Fibroblast of the aortic adventitia (primary cell): ENCODE measurements around the gene ZSCAN31. TPM values are rescaled to one million over a fixed set of nuclear protein-coding genes. Genes with fewer than 3 reads are reported as not detected.

Experiments used
- DNase-seq: peaks from one replicate; pipeline ENCODE4 v3.0.0-alpha.2; 2010; ENCODE audit warnings: low read depth
- H3K4me3 ChIP-seq: 2 replicates; pipeline ENCODE4 v1.5.1; 2011; ENCODE audit warnings: low read depth, mild to moderate bottlenecking, control low read depth, low read length, moderate library complexity
- CTCF ChIP-seq: IDR thresholded peaks from 2 replicates; pipeline ENCODE4 v1.5.1; 2011; ENCODE audit warnings: mild to moderate bottlenecking, low read length, control low read depth, inconsistent platforms; ENCODE audit not compliant: insufficient read depth
- small RNA-seq: library from RNA; depleted of rRNA; stranded (forward); fragments of <200 nt; gene quantifications from one replicate; pipeline ENCODE3, GENCODE V24; 2012
- total RNA-seq: library from RNA; depleted of rRNA; stranded (reverse); fragments of >200 nt; gene quantifications from 2 replicates; pipeline ENCODE4 v1.2.3, GENCODE V29; 2012; ENCODE audit warnings: low replicate concordance

The ZSCAN31 gene
- total RNA-seq, 1 donor, result 13.9 TPM

DNA sequence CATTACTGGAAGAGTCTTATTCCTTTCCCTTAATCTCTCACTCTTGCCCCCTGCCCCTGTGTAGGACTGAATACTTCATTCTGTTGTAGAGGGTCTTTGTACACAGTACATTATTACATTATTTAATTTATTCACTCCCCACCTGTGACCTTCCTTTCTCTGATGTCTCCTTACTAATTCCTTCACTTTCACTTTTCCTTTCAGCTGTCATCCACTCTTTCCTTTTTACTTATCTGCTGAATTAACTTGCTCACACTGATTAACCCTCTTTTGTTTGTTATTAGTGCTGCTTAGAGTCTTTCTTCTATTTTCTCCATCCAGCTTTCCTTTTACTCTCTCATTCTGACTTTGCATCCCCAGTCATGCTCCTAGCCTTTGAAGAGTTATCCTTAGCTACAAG lies 61.1 kb downstream of the ZSCAN31 start:
- DNase-seq, result no peak
- TF ChIP-seq CTCF, result no peak
- no peak overlapping the region for H3K4me3 ChIP-seq

Small RNA genes within 50 kb of the gene (small RNA-seq; reads per million reads assigned to genes)
- gene AL021997.1 (not detected), gene AL021997.2 (not detected)

Other genes starting within 250 kb of the ZSCAN31 start
- gene ZSCAN16, start 211.5 kb downstream of the ZSCAN31 start, total RNA-seq, result 2.9 and 4.2 TPM in 2 replicates
- 16.4 and 21.2 TPM in 2 replicates for gene ZKSCAN8, start 194.3 kb downstream of the ZSCAN31 start, total RNA-seq
- gene ZSCAN9, start 110.9 kb downstream of the ZSCAN31 start, total RNA-seq, result 10.8 and 12.2 TPM in 2 replicates
- gene ZKSCAN4, start 83.9 kb downstream of the ZSCAN31 start, total RNA-seq, result 5.9 and 8.3 TPM in 2 replicates
- gene NKAPL, start 76.9 kb downstream of the ZSCAN31 start, total RNA-seq, result 1.3 and 1.9 TPM in 2 replicates
- 8.7 and 20.8 TPM in 2 replicates for gene ZSCAN26, start 69.0 kb downstream of the ZSCAN31 start, total RNA-seq
- gene PGBD1, start 54.6 kb downstream of the ZSCAN31 start, total RNA-seq, result 7.7 and 8.1 TPM in 2 replicates
- 2.6 and 3.6 TPM in 2 replicates for gene ZKSCAN3, start 13.8 kb upstream of the ZSCAN31 start, total RNA-seq
- 6.5 and 11.0 TPM in 2 replicates for gene ZSCAN12, start 63.6 kb upstream of the ZSCAN31 start, total RNA-seq
- gene ZSCAN23, start 107.3 kb upstream of the ZSCAN31 start, total RNA-seq, result 6.7 and 12.0 TPM in 2 replicates
- not detected in 2 replicates for gene GPX6, start 179.6 kb upstream of the ZSCAN31 start, total RNA-seq
- gene GPX5, start 189.7 kb upstream of the ZSCAN31 start, total RNA-seq, result not detected in 2 replicates